HepG2 (cell line): ENCODE data around the gene SLC13A2. TPM values are rescaled to one million over a fixed set of nuclear protein-coding genes. Genes with fewer than 3 reads are reported as not detected.
A peak's percentile ranks its signal among the peaks of the same experiment; 100 is the strongest.

ENCODE experiments used
- HNRNPLL ChIP-seq: fragments of 200-400 bp; formaldehyde crosslinking; IDR thresholded peaks from 2 replicates; pipeline ENCODE4 v1.6.1; 2017; ENCODE audit warnings: mild to moderate bottlenecking, low read depth, low read length; ENCODE audit not compliant: poor library complexity, severe bottlenecking
- NKX3-1 ChIP-seq: sonication (generic); formaldehyde crosslinking; IDR thresholded peaks from 2 replicates; pipeline ENCODE4 v1.5.0; 2020; ENCODE audit warnings: missing genetic modification reagents
- REPIN1 ChIP-seq: sonication (generic); formaldehyde crosslinking; IDR thresholded peaks from 2 replicates; pipeline ENCODE4 v1.8.0; 2022; ENCODE audit warnings: missing genetic modification reagents, low read depth, mild to moderate bottlenecking, borderline replicate concordance
- SOX6 ChIP-seq, 2 experiments: fragments of 450-650 bp in 1 of 2; sonication (generic) in 1 of 2; formaldehyde crosslinking in 1 of 2; IDR thresholded peaks; 2 replicates each; pipeline versions ENCODE4 v1.4.0 to v1.6.1; 2017 to 2020; ENCODE audit warnings: antibody characterized with exemption in 1 of 2, mild to moderate bottlenecking in 1 of 2, missing genetic modification reagents in 1 of 2
- TBL1XR1 ChIP-seq: fragments of 150-350 bp; IDR thresholded peaks from 2 replicates; pipeline ENCODE4 v1.6.1; 2014; ENCODE audit warnings: borderline replicate concordance, low read length; ENCODE audit not compliant: partially characterized antibody
- ZFP82 ChIP-seq: sonication (generic); formaldehyde crosslinking; IDR thresholded peaks from 2 replicates; pipeline ENCODE4 v1.5.1; 2020; ENCODE audit warnings: mild to moderate bottlenecking, missing genetic modification reagents, borderline replicate concordance
- ZKSCAN8 ChIP-seq: IDR thresholded peaks from 2 replicates; pipeline ENCODE4 v1.6.1; 2016; ENCODE audit warnings: borderline replicate concordance, missing genetic modification reagents, missing compliant biosample characterization
- ZNF569 ChIP-seq: sonication (generic); formaldehyde crosslinking; IDR thresholded peaks from 2 replicates; pipeline ENCODE4 v1.5.0; 2020; ENCODE audit warnings: mild to moderate bottlenecking, missing genetic modification reagents, moderate library complexity, borderline replicate concordance
- ZNF777 ChIP-seq: sonication (generic); formaldehyde crosslinking; IDR thresholded peaks from 2 replicates; pipeline ENCODE4 v1.4.0; 2020; ENCODE audit warnings: missing genetic modification reagents
- ZSCAN12 ChIP-seq: sonication (generic); formaldehyde crosslinking; IDR thresholded peaks from 2 replicates; pipeline ENCODE4 v1.9.0; 2021; ENCODE audit warnings: mild to moderate bottlenecking, missing genetic modification reagents
- polyA plus RNA-seq, 8 experiments: library from polyadenylated mRNA; depleted of rRNA in 3 of 8; stranded (reverse) in 7 of 8; unstranded in 1 of 8; fragments of >200 nt; fragmentation: Illumina TruSeq in 4 of 8; extraction: Trizol in 4 of 8; gene quantifications; 2 replicates each; pipeline versions ENCODE4 v1.2.1 to v1.2.3, GENCODE V29; 2011 to 2016; ENCODE audit warnings: low read depth in 4 of 8, missing spikeins in 1 of 8, mixed read lengths in 1 of 8; ENCODE audit not compliant: insufficient read depth in 1 of 8
- total RNA-seq, 5 experiments: library from RNA; depleted of rRNA; stranded (reverse); fragments of >200 nt; fragmentation: Illumina TruSeq; extraction: Trizol; gene quantifications; 2 replicates each; pipeline ENCODE4 v1.2.3, GENCODE V29; 2016; ENCODE audit warnings: low read depth in 1 of 5
- TF ChIP-seq, protein P1 (sequence below): sonication (generic); formaldehyde crosslinking; IDR thresholded peaks from 2 replicates; pipeline ENCODE4 v1.5.1; 2020; ENCODE audit warnings: mild to moderate bottlenecking, missing genetic modification reagents, borderline replicate concordance
- TF ChIP-seq, protein P2 (sequence below): sonication (generic); formaldehyde crosslinking; IDR thresholded peaks from 2 replicates; pipeline ENCODE4 v1.8.0; 2022; ENCODE audit warnings: mild to moderate bottlenecking, missing genetic modification reagents
- TF ChIP-seq, protein P3 (sequence below): sonication (generic); formaldehyde crosslinking; IDR thresholded peaks from 2 replicates; pipeline ENCODE4 v1.4.0; 2020; ENCODE audit warnings: missing genetic modification reagents
- TF ChIP-seq, protein P4 (sequence below): sonication (generic); formaldehyde crosslinking; IDR thresholded peaks from 2 replicates; pipeline ENCODE4 v1.4.0; 2020; ENCODE audit warnings: missing genetic modification reagents
- TF ChIP-seq, protein P5 (sequence below): sonication (generic); formaldehyde crosslinking; IDR thresholded peaks from 2 replicates; pipeline ENCODE4 v1.4.0; 2020; ENCODE audit warnings: missing genetic modification reagents
- TF ChIP-seq, protein P6 (sequence below): sonication (generic); formaldehyde crosslinking; IDR thresholded peaks from 2 replicates; pipeline ENCODE4 v1.5.1; 2020; ENCODE audit warnings: mild to moderate bottlenecking, missing genetic modification reagents

SLC13A2 gene
- total and polyA plus RNA-seq, 2 of the 13 experiments (the other 11 are each of a cell fraction or from before 2014, with no cell fraction given) = 0.07 TPM; not detected in 1

DNA sequence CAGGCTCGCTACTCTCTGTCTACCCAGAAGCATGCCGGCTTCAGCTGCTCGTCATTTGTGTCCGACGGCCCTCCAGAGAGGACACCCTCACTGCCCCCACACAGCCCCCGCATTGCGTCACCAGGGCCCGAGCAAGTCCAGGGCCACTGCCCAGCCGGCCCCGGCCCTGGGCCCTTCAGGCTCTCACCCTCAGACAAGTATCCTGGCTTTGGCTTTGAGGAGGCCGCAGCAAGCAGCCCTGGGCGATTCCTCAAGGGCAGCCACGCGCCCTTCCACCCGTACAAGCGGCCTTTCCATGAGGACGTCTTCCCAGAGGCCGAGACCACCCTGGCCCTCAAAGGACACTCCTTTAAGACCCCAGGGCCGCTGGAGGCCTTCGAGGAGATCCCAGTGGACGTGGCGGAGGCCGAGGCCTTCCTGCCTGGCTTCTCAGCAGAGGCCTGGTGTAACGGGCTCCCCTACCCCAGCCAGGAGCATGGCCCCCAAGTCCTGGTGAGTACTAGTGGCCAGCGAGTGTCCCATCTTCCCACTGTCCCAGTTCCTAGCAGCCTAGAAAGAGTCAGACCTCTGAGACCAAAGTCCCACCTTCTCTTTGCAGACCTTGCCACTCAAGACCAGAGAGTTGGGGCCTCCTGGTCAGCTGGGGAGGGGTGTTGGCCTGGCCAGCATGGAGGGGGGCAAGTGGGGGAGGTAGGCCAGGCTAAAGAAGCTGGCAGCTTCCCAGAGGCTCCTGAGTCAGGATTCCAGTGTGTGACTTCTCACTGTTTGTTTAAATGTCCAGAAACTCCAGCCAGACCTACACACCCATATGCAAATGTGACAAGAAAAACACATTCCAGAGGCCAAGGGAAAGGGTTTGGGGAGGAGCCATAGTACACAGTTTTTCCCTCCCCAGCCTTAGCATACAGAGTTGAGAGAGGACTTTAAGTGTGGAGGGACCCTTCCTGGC, 51.3 kb downstream of the SLC13A2 start (continued):
- TF ChIP-seq ZNF569 (CRISPR knock-in tag) (no peak), NKX3-1 (CRISPR knock-in tag) (no peak), REPIN1 (CRISPR knock-in tag) (no peak), ZNF777 (0 out of 2 replicates have a peak, but pooled peaks have one; percentile 23), ZSCAN12 (CRISPR knock-in tag) (no peak), SOX6 (IDR thresholded peaks at IDR 0.05) (no peak), SOX6 (CRISPR knock-in tag; IDR thresholded peaks at IDR 0.05) (peak; percentile 18; the same call in 1 of the 2 replicates), TBL1XR1 (no peak), ZKSCAN8 (CRISPR knock-in tag) (no peak), ZFP82 (CRISPR knock-in tag) (no peak), HNRNPLL (peak; percentile 24)
- TF ChIP-seq, protein P1, sequence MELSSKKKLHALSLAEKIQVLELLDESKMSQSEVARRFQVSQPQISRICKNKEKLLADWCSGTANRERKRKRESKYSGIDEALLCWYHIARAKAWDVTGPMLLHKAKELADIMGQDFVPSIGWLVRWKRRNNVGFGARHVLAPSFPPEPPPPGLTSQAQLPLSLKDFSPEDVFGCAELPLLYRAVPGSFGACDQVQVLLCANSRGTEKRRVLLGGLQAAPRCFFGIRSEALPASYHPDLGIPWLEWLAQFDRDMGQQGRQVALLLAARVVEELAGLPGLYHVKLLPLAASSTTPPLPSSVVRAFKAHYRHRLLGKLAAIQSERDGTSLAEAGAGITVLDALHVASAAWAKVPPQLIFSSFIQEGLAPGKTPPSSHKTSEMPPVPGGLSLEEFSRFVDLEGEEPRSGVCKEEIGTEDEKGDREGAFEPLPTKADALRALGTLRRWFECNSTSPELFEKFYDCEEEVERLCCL (CRISPR knock-in tag) = no peak
- TF ChIP-seq, protein P2, sequence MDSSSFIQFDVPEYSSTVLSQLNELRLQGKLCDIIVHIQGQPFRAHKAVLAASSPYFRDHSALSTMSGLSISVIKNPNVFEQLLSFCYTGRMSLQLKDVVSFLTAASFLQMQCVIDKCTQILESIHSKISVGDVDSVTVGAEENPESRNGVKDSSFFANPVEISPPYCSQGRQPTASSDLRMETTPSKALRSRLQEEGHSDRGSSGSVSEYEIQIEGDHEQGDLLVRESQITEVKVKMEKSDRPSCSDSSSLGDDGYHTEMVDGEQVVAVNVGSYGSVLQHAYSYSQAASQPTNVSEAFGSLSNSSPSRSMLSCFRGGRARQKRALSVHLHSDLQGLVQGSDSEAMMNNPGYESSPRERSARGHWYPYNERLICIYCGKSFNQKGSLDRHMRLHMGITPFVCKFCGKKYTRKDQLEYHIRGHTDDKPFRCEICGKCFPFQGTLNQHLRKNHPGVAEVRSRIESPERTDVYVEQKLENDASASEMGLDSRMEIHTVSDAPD (CRISPR knock-in tag) = no peak
- TF ChIP-seq, protein P3, sequence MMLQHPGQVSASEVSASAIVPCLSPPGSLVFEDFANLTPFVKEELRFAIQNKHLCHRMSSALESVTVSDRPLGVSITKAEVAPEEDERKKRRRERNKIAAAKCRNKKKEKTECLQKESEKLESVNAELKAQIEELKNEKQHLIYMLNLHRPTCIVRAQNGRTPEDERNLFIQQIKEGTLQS (CRISPR knock-in tag) = 0 out of 2 replicates have a peak, but pooled peaks have one; percentile 37
- TF ChIP-seq, protein P4, sequence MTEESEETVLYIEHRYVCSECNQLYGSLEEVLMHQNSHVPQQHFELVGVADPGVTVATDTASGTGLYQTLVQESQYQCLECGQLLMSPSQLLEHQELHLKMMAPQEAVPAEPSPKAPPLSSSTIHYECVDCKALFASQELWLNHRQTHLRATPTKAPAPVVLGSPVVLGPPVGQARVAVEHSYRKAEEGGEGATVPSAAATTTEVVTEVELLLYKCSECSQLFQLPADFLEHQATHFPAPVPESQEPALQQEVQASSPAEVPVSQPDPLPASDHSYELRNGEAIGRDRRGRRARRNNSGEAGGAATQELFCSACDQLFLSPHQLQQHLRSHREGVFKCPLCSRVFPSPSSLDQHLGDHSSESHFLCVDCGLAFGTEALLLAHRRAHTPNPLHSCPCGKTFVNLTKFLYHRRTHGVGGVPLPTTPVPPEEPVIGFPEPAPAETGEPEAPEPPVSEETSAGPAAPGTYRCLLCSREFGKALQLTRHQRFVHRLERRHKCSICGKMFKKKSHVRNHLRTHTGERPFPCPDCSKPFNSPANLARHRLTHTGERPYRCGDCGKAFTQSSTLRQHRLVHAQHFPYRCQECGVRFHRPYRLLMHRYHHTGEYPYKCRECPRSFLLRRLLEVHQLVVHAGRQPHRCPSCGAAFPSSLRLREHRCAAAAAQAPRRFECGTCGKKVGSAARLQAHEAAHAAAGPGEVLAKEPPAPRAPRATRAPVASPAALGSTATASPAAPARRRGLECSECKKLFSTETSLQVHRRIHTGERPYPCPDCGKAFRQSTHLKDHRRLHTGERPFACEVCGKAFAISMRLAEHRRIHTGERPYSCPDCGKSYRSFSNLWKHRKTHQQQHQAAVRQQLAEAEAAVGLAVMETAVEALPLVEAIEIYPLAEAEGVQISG (CRISPR knock-in tag) = peak; percentile 39; the same call in 1 of the 2 replicates
- TF ChIP-seq, protein P5, sequence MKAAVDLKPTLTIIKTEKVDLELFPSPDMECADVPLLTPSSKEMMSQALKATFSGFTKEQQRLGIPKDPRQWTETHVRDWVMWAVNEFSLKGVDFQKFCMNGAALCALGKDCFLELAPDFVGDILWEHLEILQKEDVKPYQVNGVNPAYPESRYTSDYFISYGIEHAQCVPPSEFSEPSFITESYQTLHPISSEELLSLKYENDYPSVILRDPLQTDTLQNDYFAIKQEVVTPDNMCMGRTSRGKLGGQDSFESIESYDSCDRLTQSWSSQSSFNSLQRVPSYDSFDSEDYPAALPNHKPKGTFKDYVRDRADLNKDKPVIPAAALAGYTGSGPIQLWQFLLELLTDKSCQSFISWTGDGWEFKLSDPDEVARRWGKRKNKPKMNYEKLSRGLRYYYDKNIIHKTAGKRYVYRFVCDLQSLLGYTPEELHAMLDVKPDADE (CRISPR knock-in tag) = no peak
- TF ChIP-seq, protein P6, sequence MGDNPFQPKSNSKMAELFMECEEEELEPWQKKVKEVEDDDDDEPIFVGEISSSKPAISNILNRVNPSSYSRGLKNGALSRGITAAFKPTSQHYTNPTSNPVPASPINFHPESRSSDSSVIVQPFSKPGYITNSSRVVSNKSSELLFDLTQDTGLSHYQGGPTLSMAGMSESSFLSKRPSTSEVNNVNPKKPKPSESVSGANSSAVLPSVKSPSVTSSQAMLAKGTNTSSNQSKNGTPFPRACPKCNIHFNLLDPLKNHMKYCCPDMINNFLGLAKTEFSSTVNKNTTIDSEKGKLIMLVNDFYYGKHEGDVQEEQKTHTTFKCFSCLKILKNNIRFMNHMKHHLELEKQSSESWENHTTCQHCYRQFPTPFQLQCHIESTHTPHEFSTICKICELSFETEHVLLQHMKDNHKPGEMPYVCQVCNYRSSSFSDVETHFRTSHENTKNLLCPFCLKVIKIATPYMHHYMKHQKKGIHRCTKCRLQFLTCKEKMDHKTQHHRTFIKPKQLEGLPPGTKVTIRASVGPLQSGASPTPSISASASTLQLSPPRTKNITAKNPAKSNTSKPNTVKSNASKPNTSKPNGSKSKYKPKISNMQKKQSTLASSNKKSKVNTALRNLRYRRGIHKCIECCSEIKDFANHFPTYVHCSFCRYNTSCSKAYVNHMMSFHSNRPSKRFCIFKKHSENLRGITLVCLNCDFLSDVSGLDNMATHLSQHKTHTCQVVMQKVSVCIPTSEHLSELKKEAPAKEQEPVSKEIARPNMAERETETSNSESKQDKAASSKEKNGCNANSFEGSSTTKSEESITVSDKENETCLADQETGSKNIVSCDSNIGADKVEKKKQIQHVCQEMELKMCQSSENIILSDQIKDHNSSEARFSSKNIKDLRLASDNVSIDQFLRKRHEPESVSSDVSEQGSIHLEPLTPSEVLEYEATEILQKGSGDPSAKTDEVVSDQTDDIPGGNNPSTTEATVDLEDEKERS (CRISPR knock-in tag) = 0 out of 2 replicates have a peak, but pooled peaks have one; percentile 35
